GM21360 (cell line): Measurements from ENCODE around the gene TRAF7.

ENCODE experiments used
- ATAC-seq: cut with Tn5 transposase; IDR thresholded peaks from one replicate; pipeline ENCODE4 v1.9.1; 2021; ENCODE audit warnings: mild to moderate bottlenecking, moderate library complexity; ENCODE audit not compliant: unreplicated experiment

TRAF7 gene

DNA sequence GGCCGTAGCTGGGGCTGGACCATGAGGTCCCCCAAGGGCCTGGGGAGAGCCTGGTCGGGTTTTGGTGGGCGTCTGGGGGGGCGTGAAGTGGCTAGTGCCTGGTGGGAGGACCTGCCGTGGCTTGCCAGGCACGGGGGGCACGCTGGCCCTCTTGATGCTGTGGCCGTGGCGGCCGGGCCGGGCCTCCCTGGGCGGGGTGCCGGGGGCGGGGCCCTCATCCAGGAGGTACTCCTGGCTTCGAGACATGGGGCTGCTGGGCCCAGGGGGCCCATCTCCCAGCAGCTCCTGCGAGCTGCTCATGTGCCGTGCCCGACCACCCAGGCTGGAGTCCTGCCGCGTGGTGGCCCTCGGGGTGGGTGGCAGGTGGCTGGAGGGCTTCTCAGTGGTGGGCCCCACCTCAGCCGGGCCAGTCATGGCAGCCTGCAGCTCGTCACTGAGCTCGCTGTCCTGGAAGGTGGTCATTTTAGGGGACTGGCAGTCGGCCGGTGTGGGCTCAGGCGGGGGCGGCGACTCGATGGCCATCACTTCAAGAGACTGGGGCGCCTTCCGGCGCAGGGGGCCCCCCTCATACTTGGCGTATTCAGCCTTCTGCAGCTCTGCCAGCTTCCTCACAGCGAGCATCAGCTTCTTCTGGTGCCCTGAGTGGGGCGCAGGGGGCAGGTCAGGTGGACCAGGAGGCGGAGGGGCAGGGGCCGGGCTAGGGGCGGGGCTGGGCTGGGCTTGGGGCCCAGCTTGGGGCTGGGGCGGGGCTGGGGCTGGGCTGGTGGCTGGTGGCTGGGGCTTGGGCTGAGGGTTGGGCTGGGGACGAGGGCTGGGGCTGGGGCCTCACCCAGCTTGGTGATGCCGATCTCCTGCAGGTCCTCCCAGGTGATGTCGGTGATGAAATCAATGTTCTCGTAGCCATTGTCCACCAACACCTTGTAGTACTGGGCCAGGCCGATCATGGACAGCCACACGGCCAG is 25.7 kb downstream of the TRAF7 start:
- no peak for ATAC-seq

DNA sequence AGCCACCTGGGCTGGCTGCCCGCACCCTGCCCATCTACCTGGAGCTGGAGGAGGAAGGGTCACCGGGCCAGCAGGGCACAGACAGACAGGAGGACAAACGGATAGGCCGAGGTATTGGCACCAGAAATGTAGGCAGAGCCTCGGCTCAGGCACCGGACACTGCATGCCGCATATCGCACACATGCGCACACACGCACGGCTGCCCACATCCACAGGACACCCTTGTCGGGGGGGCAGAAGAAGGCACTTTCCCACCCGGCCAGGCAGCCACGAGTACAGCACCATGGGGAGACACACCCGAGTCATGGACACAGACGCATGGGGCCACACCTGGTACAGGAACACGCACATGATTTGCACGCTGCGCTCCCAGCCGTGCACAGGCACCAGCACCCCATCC is 26.4 kb downstream of the TRAF7 start:
- ATAC-seq: no peak

DNA sequence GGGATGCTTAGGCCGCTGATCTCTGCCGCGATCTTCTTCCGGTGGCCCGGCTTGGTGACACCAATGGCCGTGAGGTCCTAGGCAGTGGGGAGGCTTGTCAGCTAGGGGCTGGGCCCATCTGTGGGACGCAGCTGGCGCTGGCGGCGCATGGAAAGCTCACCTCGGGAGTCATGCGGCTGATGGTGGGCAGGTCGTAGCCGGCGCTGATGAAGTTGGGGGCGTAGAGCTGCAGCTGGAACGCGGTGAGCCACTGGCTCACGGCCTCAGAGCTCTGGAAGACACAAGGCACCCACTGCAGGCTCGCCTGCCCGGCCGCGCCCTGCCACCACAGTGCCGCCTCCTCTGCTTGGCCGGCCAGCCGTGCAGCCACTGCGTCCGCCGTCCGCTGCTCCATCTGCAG is 28.1 kb downstream of the TRAF7 start:
- no peak for ATAC-seq

DNA sequence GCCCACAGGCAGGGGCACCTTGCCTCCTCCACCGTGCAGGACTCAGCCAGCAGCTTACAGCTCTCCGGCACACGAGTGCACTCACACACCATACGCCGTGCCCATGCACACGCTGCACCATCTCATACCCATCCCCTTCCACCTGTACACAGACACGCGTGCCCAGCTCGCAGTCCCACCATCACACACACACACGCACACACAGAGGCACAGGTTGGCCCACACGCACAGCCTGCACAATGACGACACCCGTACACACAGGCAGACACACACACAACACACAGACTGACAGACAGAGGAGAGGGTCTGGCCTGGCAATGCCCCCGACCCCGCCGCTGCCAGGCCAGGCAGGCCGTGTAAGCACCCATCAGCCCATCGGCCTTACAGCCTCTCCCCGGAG is 28.8 kb downstream of the TRAF7 start:
- ATAC-seq: no peak

DNA sequence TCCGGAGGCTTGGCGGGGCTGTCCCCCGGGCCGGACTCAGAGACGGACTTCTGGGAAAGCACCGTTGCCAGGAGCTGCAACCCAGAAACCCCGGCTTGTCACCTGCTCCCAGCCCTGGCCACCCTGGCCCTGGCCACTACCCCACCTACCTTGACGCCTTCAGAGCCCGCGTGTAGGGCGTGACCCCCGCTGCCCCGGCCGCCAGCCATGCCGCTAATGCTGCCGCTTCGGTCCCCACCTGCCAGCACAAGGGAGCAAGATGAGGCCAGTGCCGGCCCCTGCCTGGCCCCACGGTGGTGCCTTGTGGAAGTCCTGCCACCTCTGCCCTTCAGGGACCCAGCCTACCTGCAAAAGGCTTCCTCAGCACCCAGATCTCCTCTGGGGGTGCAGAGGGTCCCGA is 29.4 kb downstream of the TRAF7 start:
- ATAC-seq: no peak

DNA sequence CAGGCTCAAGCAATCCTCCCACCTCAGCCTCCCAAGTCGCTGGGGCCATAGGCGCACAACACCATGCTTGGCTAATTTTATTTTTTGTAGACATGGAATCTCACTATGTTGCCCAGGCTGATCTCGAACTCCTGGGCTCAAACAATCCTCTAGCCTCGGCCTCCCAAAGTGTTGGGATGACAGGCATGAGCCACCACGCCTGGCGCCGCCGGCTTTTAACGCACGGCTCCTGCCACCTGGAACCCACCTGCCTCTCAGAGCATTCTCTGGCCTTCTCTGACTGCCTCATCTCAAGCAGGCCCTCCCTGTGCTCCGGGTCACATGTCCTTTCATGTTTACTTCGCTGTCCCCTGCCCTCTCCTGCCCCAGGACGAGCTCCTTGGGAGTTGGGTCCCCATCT is 30.5 kb downstream of the TRAF7 start:
- no peak for ATAC-seq

DNA sequence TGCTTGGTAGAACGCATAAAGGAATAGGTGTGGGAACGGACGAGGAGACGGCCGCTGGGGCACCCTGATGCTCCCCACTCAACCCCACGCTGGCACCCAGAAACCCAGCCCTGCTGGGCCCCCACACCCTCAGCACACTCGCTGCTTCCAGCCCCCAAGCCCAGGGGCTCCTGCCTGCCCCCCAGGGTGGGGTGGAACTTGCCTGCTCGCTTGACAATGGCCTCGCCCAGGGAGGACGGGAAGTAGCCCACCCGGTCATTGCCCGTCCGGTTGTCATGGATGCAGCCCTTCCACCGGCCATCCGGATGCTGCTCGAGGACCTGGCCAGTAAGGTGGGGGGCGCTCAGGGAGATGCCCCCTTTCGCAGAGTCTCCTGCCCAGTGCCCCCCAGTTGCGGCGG is 30.9 kb downstream of the TRAF7 start:
- ATAC-seq: no peak

DNA sequence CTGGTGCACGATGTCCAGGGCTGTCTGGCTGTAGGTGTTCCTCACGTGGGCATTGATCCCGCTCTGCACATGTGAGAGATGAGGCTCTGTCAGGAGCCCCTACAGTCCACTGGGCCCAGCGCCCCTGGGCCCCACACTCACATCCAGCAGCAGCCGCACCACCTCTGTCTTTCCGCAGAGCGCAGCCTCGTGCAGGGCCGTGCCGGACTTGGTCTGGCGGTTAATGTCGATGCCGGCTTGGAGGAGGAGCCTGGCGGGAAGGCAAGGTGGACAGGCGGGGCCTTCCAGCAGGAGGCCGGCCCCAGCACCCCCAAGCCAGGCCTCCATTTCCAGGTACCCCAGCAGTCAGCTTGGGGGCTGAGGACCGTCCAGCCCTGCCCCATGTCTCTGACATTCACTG is 31.6 kb downstream of the TRAF7 start:
- no peak for ATAC-seq

DNA sequence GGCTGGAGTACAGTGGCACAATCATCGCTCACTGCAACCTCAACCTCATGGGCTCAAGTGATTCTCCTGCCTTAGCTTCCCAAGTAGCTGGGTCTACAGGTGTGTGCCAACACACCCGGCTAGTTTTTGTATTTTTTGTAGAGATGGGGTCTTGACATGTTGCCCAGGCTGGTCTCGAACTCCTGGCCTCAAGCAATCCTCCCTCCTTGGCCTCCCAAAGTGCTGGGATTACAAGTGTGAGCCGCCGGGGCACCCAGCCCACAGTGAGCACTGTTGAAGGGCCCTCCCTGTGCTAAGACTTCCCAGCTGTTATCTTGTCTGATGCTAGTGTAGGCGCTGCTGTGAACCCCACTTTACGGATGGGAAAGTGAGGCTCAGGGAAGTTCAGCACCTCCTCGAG is 32.8 kb downstream of the TRAF7 start:
- ATAC-seq: no peak

DNA sequence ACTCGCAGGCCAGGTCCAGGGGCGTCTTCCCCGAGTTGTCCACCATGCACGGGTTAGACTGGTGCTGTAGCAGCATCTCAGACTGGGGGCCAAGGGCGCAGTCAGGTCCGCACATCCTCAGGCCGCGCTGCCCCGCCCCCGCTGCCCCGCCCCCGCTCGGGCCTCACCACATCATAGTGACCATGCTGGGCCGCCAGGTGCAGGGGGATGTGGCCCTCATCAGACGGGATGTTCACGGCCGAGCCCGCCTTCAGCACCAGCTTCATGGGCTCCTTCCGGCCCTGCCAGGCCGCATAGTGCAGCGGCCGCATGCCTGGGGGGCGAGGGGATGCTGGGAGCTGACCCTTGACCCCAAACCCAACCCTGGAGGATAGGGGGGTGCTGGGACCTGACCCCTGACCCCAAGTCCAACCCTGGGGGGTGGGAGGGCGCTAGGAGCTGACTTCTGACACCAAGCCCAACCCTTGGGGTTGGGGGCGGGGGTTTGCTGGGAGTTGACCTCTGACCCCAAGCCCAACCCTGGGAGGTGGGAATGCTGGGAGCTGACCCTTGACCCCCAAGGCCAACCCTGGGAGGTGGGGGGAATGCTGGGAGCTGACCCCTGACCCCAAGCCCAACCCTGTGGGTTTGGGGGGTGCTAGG is 33.8 kb downstream of the TRAF7 start:
- ATAC-seq: no peak

DNA sequence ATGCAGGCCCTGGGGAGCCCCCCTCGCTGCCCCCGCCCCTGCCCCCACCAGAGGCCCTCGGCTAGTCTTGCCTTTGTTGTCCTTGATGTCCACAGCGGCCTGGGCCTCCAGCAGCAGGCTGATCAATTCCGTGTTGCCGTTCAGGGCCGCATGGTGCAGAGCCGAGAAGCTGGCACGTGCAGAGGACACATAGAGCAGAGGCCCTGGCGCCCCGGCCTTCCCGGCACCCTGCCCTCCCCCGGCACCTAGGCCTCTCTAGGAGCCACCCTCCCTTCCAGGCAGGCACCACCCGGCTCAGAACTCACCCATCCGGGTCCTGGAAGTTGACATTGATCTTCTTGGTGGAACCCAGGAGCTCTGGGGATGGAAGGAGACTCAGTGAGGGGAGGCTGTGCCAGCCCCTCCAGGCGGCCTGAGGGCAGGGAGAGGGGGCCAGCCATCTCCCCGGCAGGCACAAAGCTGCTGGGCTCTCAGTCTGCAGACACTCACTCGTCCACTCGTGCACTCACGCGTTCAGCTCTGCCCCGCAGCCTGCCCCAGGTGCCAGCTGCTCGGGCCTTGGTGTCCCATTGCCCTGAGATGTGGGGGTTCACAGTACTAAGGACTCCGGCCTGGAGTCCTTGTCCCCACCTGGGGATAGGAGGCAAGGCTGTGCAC is 34.5 kb downstream of the TRAF7 start:
- ATAC-seq: no peak

DNA sequence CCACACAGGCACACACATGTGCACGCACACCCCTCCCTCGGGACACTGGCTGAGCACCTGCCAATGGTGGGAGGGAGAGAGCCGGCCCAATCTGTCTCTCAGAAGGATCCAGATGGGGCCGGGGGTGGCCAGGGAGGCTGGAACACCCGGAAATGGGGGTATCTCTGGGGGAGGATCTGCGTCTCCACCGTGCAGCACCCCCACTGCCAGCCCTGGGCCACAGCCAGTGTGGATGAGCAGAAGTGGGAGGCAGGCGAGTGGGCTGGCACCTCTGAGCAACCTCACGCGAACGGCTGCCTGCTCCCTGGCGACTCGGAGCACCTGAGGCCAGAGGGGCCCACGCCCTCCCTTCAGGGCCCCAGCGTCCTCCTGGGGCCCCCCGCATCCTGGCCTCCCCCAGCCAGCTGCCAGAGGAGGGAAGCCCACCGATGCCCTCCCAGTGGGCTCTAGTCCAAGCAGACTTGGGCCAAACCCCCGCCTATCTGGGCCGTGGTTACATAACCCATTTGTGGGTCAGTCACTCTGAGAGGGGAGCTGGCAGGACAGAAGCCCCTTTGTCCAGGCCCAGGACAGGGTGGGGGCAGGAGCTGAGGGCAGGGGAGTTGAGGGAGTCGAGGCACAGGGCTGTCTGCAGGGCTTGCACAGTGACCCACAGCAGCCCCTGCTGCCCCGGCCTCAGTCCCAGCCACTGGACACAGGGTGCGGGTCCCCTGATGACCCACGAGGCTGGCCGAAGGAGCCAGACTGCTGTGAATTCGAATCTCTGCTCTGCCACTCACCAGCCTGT is 35.3 kb downstream of the TRAF7 start:
- ATAC-seq: no peak

DNA sequence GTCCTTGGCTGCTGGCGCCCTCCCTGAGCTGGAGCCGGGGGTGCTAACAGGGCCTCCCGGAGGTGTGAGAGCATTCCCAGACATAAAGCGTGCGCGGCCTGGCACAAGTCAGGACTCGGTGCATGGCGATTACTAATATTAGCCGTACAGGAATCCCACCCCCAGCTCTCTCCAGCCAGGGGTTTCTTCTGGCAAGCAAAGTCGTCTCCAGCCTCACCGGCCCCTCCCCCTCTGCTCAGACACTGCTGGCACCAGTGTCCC is 35.8 kb downstream of the TRAF7 start:
- ATAC-seq: no peak

DNA sequence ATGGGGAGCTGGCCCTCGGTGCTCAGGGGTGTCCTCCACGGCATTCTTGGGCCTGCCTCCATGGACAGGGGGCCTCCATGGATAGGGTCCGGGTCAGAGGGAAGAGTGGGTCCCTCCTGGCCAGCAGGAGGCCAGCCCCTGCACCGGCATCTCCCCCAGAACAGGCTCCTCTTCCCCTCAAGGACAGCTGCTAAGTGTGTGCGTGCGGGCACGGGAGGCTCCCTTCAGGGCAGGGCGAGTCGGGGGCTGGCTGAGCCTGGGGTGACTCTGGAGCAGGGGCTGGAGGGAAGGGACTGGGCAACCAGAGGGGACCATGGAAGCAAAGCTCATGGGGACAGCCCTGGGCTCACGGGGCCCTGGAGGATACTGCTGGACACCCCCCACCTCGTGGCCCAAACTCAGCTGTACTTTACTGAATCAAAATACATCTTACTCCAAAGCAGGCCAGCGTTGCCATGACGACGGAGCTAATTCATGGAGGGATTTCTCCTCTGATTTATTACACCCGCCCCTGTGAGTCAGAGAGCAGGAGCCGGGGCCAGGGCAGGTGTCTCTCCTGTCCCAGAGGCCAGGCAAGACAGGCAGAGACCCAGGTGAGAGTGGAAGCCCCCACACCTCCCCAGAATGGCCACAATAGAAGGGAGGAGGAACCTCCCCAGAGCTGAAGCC is 38.7 kb downstream of the TRAF7 start:
- ATAC-seq: no peak

DNA sequence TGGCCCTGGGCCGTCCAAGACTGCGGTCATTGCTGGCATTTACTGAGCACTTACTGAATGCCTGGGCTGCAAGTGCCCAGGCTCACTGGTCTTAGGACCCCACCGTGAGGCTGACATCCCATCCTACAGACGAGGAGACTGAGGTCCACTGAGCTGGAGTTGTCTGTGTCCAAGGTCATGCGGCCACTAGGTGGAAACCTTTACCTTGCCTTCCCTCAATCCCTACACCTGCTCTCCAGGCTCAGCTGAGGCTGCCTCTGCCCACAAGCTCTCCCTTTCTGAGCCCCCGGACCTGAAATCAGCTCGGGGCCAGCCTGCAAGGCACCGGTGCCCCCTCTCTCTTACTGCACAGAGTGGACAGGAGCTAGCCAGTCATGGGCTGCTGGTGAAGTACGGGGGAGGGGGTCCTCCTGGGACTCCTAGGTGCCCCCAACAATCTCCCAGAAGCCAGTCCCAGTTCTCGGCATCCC is 39.3 kb downstream of the TRAF7 start:
- no peak for ATAC-seq

DNA sequence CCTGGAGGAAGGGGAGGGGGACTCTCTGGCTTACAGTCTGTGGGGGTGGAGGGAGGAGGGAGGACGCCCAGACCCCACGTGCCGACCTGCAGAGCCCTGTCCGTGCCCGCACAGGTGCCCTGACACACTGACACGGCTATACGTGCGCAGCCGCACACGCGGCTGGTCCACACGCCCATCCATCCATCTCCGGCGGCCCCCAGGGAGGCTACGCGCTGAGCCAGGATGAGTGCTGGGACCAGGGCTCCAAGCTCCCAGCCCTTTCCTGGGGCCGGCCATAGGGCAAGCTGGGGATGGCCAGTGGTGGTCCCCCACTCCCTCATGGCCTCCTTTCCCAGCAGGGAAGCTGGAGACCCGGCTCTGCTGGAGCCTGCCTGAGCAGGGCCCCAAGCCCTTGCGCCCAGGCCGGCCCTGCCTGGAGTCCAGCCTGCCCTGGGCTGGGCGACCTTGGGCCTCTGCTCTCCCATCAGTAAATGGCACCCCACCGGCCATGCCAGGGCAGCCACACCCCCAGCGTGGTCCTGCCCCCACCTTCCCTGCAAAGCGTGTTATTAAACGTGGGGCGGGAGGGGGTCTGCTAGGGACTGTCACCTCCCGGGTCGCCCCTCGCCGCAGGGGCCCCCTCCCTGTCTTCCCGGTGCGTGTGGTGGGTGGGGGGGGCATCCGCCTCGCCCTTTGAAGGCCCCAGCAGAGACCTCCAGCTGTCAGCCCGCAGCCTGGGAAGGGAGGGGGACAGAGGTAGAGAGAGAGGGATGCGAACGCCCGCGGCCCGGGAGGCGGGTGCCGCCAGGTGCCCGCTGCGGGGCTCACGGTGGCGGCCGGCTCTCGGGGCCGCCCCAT is 40.0 kb downstream of the TRAF7 start:
- no peak for ATAC-seq

DNA sequence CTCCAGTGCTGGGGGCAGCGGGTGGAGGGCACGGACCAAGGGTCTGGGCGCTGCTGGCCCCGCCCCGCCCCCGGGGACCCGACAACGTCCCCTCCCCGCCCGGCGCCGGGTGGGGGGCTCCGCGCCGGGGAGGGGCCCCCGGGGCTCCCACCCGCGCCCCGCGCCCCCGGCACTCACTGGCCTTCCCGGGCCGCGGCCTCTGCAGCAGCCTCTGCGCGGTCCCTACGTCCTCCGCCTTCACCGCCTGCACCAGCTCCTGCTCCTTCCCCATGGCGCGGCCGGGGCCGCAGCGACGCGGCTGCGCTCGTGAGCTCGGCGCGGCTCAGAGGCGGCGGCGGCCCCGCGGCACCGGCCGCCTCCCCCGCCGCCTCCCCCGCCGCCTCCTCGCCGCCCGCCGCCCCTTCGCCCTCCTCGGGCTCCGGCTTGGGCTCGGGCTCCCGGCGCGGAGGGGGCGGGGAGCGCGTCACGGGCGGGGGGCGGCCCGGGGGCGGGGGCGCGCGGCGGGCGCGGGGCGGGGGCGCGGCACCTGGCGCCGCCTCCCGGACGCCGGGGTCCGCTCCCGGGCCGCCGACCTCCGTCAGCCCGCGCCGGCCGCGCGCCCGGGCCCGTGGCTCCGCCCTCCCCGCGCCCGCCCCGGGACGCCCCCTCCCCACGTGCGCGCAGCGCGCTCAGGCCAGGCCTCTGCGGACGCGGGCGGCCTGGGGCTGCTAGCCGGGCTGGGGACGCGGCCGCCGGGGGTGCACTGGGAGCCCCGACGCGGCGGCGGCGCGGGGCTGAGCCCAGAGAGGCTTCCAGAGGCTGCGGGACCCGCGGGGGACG is 40.8 kb downstream of the TRAF7 start, which contains the start of gene CASKIN1:
CASKIN1 (minus strand) TSS at position 444 of the 819 bp plus-strand sequence; CDS start at position 271, 173 bp downstream.
- ATAC-seq: no peak

DNA sequence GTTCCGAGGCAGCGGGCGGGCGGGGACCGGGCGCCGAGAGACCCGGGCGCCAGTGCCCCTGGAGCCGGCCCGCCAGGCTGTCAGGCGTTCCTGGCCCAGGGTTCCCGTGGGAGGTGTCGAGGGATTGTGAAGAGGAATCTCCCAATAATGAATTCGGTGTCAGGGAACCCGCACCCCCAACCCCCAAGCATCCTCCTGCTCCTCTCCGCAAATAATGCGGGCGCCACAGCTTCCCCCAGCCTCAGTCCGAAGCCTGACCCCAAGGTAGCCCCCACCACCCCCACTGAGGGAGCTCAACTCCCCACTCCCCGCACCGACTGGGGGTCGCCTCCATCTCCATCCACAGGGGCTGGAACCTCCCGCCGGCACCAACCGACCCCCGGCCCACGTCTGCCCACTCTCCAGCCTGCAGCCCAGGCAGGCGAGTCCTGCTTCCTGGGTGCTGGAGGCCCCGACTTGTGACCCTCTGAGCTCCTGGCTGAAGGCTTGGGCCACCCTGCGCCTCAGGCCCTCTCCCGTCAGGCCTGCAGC is 41.5 kb downstream of the TRAF7 start:
- ATAC-seq: no peak

DNA sequence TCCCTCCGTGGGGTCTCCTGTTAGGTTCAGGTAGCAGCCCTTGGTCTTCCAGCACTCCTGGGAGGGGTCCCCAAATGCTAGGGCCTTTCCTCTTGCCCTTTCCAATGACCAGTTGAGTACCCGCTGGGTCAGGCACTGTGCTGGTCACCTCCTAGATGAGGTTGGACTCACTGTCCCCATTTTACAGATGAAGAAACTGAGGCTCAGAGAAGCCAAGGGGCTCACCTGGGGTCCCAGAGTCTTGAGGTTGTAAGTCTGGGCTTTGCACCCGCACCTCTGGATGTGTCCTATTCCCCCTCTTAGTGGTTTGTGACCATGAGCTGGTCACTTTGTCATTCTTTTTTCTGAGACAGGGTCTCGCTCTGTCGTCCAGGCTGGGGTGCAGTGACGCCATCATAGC is 42.2 kb downstream of the TRAF7 start:
- ATAC-seq: no peak
